Neural cell (in vitro differentiated cells): Measurements from ENCODE around the gene TTC1. TPM values are rescaled to one million over a fixed set of nuclear protein-coding genes. Genes with fewer than 3 reads are reported as not detected.

Source experiments
- H2AFZ ChIP-seq: fragments of 200-600, 300-800 bp; sonication (generic), shearing (Covaris generic); 2 replicates; pipeline ENCODE4 v1.6.0; 2014; ENCODE audit warnings: low read depth, mild to moderate bottlenecking, antibody characterized with exemption, low read length, moderate library complexity
- H3F3A ChIP-seq: fragments of 200-600 bp; shearing (Covaris generic); 2 replicates; pipeline ENCODE4 v1.6.1; 2016; ENCODE audit warnings: mild to moderate bottlenecking, moderate library complexity, mixed read lengths, antibody characterized with exemption, low read length; ENCODE audit not compliant: insufficient read depth, poor library complexity, severe bottlenecking
- H3K27ac ChIP-seq: fragments of 200-600, 300-800 bp; sonication (generic), shearing (Covaris generic); 2 replicates; pipeline ENCODE4 v1.5.1; 2014; ENCODE audit warnings: mild to moderate bottlenecking, low read length, moderate library complexity
- H3K27me3 ChIP-seq: fragments of 300-800, 200-600 bp; sonication (generic), shearing (Covaris generic); 2 replicates; pipeline ENCODE4 v1.6.0; 2014; ENCODE audit warnings: mild to moderate bottlenecking, low read depth, low read length, moderate library complexity; ENCODE audit not compliant: insufficient read depth
- H3K36me3 ChIP-seq: fragments of 300-800, 200-600 bp; sonication (generic), shearing (Covaris generic); 2 replicates; pipeline ENCODE4 v1.5.1; 2014; ENCODE audit warnings: mild to moderate bottlenecking, antibody characterized with exemption, low read length, moderate library complexity; ENCODE audit not compliant: insufficient read depth
- H3K4me2 ChIP-seq: fragments of 300-800, 200-600 bp; sonication (generic), shearing (Covaris generic); 2 replicates; pipeline ENCODE4 v1.6.0; 2014; ENCODE audit warnings: mild to moderate bottlenecking, low read length
- H3K4me3 ChIP-seq: fragments of 300-800, 200-600 bp; sonication (generic), shearing (Covaris generic); 2 replicates; pipeline ENCODE4 v1.5.1; 2014; ENCODE audit warnings: mild to moderate bottlenecking, low read length, moderate library complexity
- H3K79me2 ChIP-seq: fragments of 200-600 bp; shearing (Covaris generic); replicated peaks from 2 replicates; pipeline ENCODE4 v1.6.0; 2014; ENCODE audit warnings: mild to moderate bottlenecking, low read length, moderate library complexity; ENCODE audit not compliant: insufficient read depth
- H3K9ac ChIP-seq: fragments of 300-800, 200-600 bp; sonication (generic), shearing (Covaris generic); 2 replicates; pipeline ENCODE4 v1.6.1; 2016; ENCODE audit warnings: mild to moderate bottlenecking, low read length, mixed read lengths
- H3K9me2 ChIP-seq: fragments of 200-600 bp; shearing (Covaris generic); 2 replicates; pipeline ENCODE4 v1.6.1; 2016; ENCODE audit warnings: mild to moderate bottlenecking, low read length, mixed read lengths; ENCODE audit not compliant: insufficient read depth
- H3K9me3 ChIP-seq: fragments of 200-600, 300-800 bp; sonication (generic), shearing (Covaris generic); 2 replicates; pipeline ENCODE4 v1.6.1; 2016; ENCODE audit warnings: mild to moderate bottlenecking, mixed run types, low read length, moderate library complexity, mixed read lengths
- H4K20me1 ChIP-seq: fragments of 200-600 bp; shearing (Covaris generic); 2 replicates; pipeline ENCODE4 v1.6.1; 2016; ENCODE audit warnings: mild to moderate bottlenecking, mixed run types; ENCODE audit not compliant: insufficient read depth
- EP300 ChIP-seq: fragments of 450-650 bp; conservative IDR thresholded peaks from 2 replicates; pipeline ENCODE4 v1.6.1; 2014; ENCODE audit warnings: antibody characterized with exemption, mild to moderate bottlenecking, moderate library complexity; ENCODE audit not compliant: poor library complexity, severe bottlenecking
- EZH2 ChIP-seq: fragments of 200-600, 300-800 bp; shearing (Covaris generic), sonication (generic); IDR thresholded peaks from 2 replicates; pipeline ENCODE4 v1.6.1; 2014; ENCODE audit warnings: antibody characterized with exemption, low read length, borderline replicate concordance, mild to moderate bottlenecking; ENCODE audit not compliant: insufficient read depth, poor library complexity, severe bottlenecking
- MXI1 ChIP-seq: fragments of 450-650 bp; conservative IDR thresholded peaks from 2 replicates; pipeline ENCODE4 v1.6.1; 2014; ENCODE audit warnings: antibody characterized with exemption, mild to moderate bottlenecking; ENCODE audit not compliant: poor library complexity, severe bottlenecking
- POLR2AphosphoS5 ChIP-seq: IDR thresholded peaks from 2 replicates; pipeline ENCODE4 v1.6.1; 2012
- RAD21 ChIP-seq: fragments of 450-650 bp; conservative IDR thresholded peaks from 2 replicates; pipeline ENCODE4 v1.6.1; 2014; ENCODE audit warnings: antibody characterized with exemption, mild to moderate bottlenecking, moderate library complexity
- REST ChIP-seq: IDR thresholded peaks from 2 replicates; pipeline ENCODE4 v1.6.1; 2012; ENCODE audit warnings: borderline replicate concordance
- SMC3 ChIP-seq: fragments of 450-650 bp; conservative IDR thresholded peaks from 2 replicates; pipeline ENCODE4 v1.6.1; 2014; ENCODE audit warnings: antibody characterized with exemption, mild to moderate bottlenecking, moderate library complexity; ENCODE audit not compliant: poor library complexity
- TAF1 ChIP-seq: IDR thresholded peaks from 2 replicates; pipeline ENCODE4 v1.6.1; 2012; ENCODE audit warnings: low read depth
- polyA plus RNA-seq: library from polyadenylated mRNA; depleted of rRNA; stranded (reverse); fragments of >200 nt; gene quantifications from 2 replicates; pipeline ENCODE4 v1.2.3, GENCODE V29; 2014
- TF ChIP-seq, protein P1 (sequence below): fragments of 450-650 bp; IDR thresholded peaks from 2 replicates; pipeline ENCODE4 v1.5.1; 2014; ENCODE audit warnings: antibody characterized with exemption, mild to moderate bottlenecking, moderate library complexity; ENCODE audit not compliant: poor library complexity, severe bottlenecking

Gene TTC1
- polyA plus RNA-seq, 1 donor from 2014 or later: 74.0 TPM

DNA sequence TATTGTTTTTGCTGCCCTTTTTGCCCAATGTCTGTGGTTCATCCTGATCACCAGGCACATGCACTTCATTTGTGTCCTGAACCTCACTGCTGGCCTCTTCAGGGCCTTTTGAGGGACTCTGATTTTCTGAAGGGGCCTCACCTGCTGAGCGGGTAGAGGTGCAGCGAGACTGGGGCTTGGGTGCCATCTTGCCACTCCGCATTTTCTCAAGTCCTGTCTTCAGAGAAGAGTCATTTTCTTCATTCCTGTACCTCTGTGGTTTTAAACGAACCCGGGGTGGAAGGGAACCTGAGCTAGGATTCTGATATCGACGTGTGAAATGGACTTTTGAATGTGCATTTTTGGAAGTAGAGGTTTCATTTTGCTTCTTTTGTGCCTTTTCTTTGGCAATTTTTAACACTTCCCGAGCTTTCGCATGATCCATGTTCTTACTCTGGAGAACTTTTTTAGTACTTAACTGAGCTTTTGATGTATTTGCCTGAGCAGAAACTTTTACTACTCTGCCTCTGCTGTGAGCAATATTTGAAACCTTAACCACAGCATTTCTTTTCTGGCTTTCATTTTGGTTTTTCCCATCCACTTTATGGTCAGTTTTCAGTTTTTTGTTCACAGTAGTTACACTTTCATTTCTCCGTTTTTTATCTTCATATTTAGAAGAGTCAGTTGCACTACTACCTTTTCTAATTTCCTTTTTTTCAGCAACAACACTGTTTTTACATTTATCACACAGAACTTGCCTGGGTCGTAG is 84.2 kb downstream of the TTC1 start:
- no peak for TF ChIP-seq SMC3
- no peak for TF ChIP-seq RAD21
- no peak for TF ChIP-seq EZH2
- no peak for TF ChIP-seq POLR2AphosphoS5
- no peak for TF ChIP-seq MXI1
- TF ChIP-seq, protein P1, sequence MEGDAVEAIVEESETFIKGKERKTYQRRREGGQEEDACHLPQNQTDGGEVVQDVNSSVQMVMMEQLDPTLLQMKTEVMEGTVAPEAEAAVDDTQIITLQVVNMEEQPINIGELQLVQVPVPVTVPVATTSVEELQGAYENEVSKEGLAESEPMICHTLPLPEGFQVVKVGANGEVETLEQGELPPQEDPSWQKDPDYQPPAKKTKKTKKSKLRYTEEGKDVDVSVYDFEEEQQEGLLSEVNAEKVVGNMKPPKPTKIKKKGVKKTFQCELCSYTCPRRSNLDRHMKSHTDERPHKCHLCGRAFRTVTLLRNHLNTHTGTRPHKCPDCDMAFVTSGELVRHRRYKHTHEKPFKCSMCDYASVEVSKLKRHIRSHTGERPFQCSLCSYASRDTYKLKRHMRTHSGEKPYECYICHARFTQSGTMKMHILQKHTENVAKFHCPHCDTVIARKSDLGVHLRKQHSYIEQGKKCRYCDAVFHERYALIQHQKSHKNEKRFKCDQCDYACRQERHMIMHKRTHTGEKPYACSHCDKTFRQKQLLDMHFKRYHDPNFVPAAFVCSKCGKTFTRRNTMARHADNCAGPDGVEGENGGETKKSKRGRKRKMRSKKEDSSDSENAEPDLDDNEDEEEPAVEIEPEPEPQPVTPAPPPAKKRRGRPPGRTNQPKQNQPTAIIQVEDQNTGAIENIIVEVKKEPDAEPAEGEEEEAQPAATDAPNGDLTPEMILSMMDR: no peak
- TF ChIP-seq TAF1: no peak
- no peak for TF ChIP-seq REST
- no peak for TF ChIP-seq EP300
- no peaks in the 10 kb centered on the region for H3K79me2 ChIP-seq
- H2AFZ ChIP-seq: no peak overlapping the region
- no peak overlapping the region for H3K4me3 ChIP-seq
- H3K27me3 ChIP-seq: no peaks in the 10 kb centered on the region
- no peaks in the 10 kb centered on the region for H3F3A ChIP-seq
- no peak overlapping the region for H3K4me2 ChIP-seq
- no peak overlapping the region for H3K9ac ChIP-seq
- H3K9me3 ChIP-seq: no peaks in the 10 kb centered on the region
- no peaks in the 10 kb centered on the region for H3K9me2 ChIP-seq
- H4K20me1 ChIP-seq: no peaks in the 10 kb centered on the region
- H3K36me3 ChIP-seq: peaks cover 4% of the 10 kb centered on the region
- no peak overlapping the region for H3K27ac ChIP-seq

DNA sequence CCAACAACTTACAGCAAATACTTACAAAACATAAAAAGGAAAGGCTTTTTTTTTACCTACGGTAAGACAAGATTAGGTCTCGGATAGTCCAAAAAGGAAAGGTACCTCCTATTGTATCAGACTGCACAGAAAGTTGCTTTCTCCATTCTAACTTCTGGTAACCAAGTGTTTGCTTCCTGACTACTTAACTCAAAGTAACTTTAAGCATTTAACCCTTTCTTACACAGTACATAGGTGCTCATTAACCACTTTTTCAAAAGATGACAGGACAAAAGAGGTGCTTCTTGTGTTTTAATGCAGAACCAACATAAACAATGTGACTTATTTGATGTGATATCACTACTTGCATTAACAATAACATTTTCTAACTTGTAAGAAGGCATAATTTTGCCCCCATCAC is 87.2 kb downstream of the TTC1 start:
- no peaks in the 10 kb centered on the region for H3F3A ChIP-seq
- no peaks in the 10 kb centered on the region for H3K27me3 ChIP-seq
- no peaks in the 10 kb centered on the region for H4K20me1 ChIP-seq
- no peak for TF ChIP-seq EP300
- no peak for TF ChIP-seq REST
- TF ChIP-seq EZH2: no peak
- TF ChIP-seq, protein P1: no peak
- no peak for TF ChIP-seq SMC3
- H2AFZ ChIP-seq: no peak overlapping the region
- H3K27ac ChIP-seq: no peak overlapping the region
- H3K36me3 ChIP-seq: peaks cover 4% of the 10 kb centered on the region
- H3K4me2 ChIP-seq: no peak overlapping the region
- H3K79me2 ChIP-seq: peaks cover 7% of the 10 kb centered on the region
- no peaks in the 10 kb centered on the region for H3K9me3 ChIP-seq
- no peaks in the 10 kb centered on the region for H3K9me2 ChIP-seq
- no peak overlapping the region for H3K9ac ChIP-seq
- H3K4me3 ChIP-seq: no peak overlapping the region
